Measurements from ENCODE around the gene SLC26A2. TPM values are rescaled to one million over a fixed set of nuclear protein-coding genes. Genes with fewer than 3 reads are reported as not detected.

The SLC26A2 gene
- total and polyA plus RNA-seq, 7 donors, result 6.4 to 88.8 (median 12.1) TPM

DNA sequence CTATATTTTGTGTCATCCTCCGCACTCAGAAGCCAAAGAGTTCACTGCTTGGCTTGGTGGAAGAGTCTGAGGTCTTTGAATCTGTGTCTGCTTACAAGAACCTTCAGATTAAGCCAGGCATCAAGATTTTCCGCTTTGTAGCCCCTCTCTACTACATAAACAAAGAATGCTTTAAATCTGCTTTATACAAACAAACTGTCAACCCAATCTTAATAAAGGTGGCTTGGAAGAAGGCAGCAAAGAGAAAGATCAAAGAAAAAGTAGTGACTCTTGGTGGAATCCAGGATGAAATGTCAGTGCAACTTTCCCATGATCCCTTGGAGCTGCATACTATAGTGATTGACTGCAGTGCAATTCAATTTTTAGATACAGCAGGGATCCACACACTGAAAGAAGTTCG, 20.6 kb downstream of the SLC26A2 start:
- Histone ChIP-seq H3K4me1 (peaks cover 0 to 10% (median 8%) of the 10 kb centered on the region in 4 donors), H3K27ac (peak overlapping the region in 3 of 4 donors; percentile 2 to 56 (median 14)), H3K27me3 (no peaks in the 10 kb centered on the region), H3K4me3 (no peak overlapping the region), H3K9me3 (no peaks in the 10 kb centered on the region), H3K36me3 (peaks cover 0 to 24% (median 7%) of the 10 kb centered on the region in 4 donors)
- DNase-seq, result no peak
- 87 to 88% methylated on average over 3 of the region's 3 CpGs for WGBS, 2 donors
- intact Hi-C loops (cut with DNase I), result no loop called here
- TF ChIP-seq POLR2A (IDR thresholded peaks at IDR 0.05), result no peak
- TF ChIP-seq, protein P1, sequence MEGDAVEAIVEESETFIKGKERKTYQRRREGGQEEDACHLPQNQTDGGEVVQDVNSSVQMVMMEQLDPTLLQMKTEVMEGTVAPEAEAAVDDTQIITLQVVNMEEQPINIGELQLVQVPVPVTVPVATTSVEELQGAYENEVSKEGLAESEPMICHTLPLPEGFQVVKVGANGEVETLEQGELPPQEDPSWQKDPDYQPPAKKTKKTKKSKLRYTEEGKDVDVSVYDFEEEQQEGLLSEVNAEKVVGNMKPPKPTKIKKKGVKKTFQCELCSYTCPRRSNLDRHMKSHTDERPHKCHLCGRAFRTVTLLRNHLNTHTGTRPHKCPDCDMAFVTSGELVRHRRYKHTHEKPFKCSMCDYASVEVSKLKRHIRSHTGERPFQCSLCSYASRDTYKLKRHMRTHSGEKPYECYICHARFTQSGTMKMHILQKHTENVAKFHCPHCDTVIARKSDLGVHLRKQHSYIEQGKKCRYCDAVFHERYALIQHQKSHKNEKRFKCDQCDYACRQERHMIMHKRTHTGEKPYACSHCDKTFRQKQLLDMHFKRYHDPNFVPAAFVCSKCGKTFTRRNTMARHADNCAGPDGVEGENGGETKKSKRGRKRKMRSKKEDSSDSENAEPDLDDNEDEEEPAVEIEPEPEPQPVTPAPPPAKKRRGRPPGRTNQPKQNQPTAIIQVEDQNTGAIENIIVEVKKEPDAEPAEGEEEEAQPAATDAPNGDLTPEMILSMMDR (IDR thresholded peaks at IDR 0.05), result no peak
- TF ChIP-seq EP300 (IDR thresholded peaks at IDR 0.05), result peak in 1 of 4 donors; percentile 11
- peak; percentile 13 to 77 (median 45) for TF ChIP-seq POLR2AphosphoS5 (IDR thresholded peaks at IDR 0.05)

DNA sequence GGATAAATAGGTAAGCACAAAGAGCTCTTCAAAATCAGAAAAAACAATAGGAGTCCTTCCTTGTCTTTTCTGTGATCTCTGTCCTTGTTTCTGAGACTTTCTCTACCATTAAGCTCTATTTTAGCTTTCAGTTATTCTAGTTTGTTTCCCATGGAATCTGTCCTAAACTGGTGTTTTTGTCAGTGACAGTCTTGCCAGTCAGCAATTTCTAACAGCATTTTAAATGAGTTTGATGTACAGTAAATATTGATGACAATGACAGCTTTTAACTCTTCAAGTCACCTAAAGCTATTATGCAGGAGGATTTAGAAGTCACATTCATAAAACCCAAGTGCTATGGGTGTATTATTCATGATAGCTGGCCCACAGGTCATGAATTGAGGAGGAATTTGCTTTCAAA, 21.9 kb downstream of the SLC26A2 start:
- Histone ChIP-seq H3K9me3 (no peaks in the 10 kb centered on the region), H3K4me1 (peaks cover 0 to 10% (median 8%) of the 10 kb centered on the region in 4 donors), H3K27ac (no peak overlapping the region), H3K4me3 (no peak overlapping the region), H3K27me3 (no peaks in the 10 kb centered on the region), H3K36me3 (peaks cover 0 to 23% (median 7%) of the 10 kb centered on the region in 4 donors)
- intact Hi-C loops (cut with DNase I), result no loop called here
- no peak for DNase-seq
- TF ChIP-seq POLR2AphosphoS5 (IDR thresholded peaks at IDR 0.05), result no peak
- no peak for TF ChIP-seq EP300 (IDR thresholded peaks at IDR 0.05)
- no peak for TF ChIP-seq POLR2A (IDR thresholded peaks at IDR 0.05)
- TF ChIP-seq, protein P1 (IDR thresholded peaks at IDR 0.05), result no peak

DNA sequence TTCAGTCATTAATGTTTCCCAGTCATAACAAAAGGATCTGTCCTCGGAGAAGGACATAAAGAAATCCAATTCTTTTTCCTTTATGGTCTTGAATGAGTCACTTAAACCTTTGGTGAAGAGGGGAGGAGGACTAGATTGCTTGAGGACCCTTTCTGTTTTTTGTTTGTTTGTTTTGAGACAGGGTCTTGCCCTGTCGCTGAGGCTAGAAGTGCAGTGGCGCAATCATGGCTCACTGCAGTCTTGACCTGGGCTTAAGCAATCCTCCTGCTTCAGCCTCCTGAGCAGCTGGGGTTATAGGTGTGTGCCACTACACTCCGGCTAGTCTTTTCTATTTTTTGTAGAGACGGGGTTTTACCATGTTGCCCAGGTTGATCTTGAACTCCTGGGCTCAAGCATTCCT, 27.6 kb downstream of the SLC26A2 start:
- Histone ChIP-seq H3K36me3 (no peaks in the 10 kb centered on the region), H3K4me3 (no peak overlapping the region), H3K9me3 (no peaks in the 10 kb centered on the region), H3K4me1 (peaks cover 0 to 5% (median 2%) of the 10 kb centered on the region in 4 donors), H3K27me3 (no peaks in the 10 kb centered on the region), H3K27ac (no peak overlapping the region)
- WGBS, 2 donors, result 87 to 88% methylated on average over 5 of the region's 5 CpGs
- TF ChIP-seq EP300 (IDR thresholded peaks at IDR 0.05), result no peak
- TF ChIP-seq POLR2AphosphoS5 (IDR thresholded peaks at IDR 0.05), result no peak
- TF ChIP-seq, protein P1 (IDR thresholded peaks at IDR 0.05), result no peak
- TF ChIP-seq POLR2A (IDR thresholded peaks at IDR 0.05), result no peak
- intact Hi-C loops (cut with DNase I), result no loop called here
- no peak for DNase-seq

DNA sequence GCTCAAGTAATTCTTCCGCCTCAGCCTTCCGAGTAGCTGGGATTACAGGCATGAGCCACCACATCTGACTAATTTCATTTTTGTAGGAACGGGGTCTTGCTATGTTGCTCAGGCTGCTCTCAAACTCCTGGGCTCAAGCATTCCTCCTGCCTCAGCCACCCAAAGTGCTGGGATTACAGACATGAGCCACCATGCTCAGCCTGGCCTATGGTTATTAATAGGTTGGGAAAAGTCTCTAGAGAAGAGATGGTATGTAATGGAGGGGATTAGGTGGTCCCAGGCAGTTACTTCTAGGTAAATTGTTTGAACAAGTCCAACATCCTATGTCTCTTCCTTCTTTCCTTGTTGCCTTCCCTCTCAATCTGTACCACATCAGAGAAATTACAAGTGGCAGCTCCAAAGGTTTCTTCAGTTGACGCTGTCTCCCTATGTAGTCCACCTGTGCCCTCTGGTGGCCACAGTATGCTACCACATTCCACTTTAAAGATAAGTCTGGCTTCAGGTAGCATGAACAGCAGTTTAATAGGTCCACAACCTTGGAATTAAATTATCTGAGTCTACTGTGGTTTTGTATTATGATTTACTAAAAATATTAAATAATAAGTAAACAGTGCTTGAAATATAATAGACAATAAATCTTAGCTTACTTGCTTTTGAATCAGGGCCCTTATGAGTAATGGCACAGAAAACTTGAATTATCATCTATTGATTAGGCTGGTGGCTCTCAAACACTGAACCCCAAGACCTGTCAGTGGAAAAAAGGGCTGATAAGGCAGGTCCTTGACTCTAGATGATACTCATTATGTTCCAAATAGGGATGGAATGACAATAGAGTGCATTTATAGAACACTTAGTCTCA, 30.2 kb downstream of the SLC26A2 start:
- intact Hi-C loops (cut with DNase I), result loop anchor here (2.0 to 10.0 kb wide), 5 partner anchors 30 to 352 kb away; partner anchors contain the start of gene SLC26A2
- Histone ChIP-seq H3K27me3 (no peaks in the 10 kb centered on the region), H3K4me3 (no peak overlapping the region), H3K4me1 (peaks cover 0 to 5% (median 2%) of the 10 kb centered on the region in 4 donors), H3K36me3 (peaks cover 0 to 13% (median 0%) of the 10 kb centered on the region in 4 donors), H3K27ac (no peak overlapping the region), H3K9me3 (no peaks in the 10 kb centered on the region)
- TF ChIP-seq EP300 (IDR thresholded peaks at IDR 0.05) (no peak), POLR2AphosphoS5 (IDR thresholded peaks at IDR 0.05) (peak in 1 of 4 donors; percentile 25), POLR2A (IDR thresholded peaks at IDR 0.05) (no peak)
- TF ChIP-seq, protein P1 (IDR thresholded peaks at IDR 0.05), result peak; percentile 85 to 96 (median 90)
- WGBS, 2 donors, result 64 to 70% methylated on average over 4 of the region's 4 CpGs
- DNase-seq, result peak; percentile 84

All from sigmoid colon (tissue), 7 donors.